Right lobe of liver (tissue), 6 donors: ENCODE data around the gene SRD5A2. TPM values are rescaled to one million over a fixed set of nuclear protein-coding genes. Genes with fewer than 3 reads are reported as not detected.

Source experiments
- ATAC-seq, 4 donors: fragments of 200-7000 bp; cut with Tn5 transposase; one replicate each; pipeline ENCODE4 v1.9.1; 2020; ENCODE audit warnings: mild to moderate bottlenecking in 4 of 4, moderate library complexity in 4 of 4
- DNase-seq, 3 donors: peaks; one replicate each; pipeline ENCODE4 v3.0.0-alpha.2; 2020
- H3K27ac ChIP-seq, 3 donors: fragments of 200-600 bp; one replicate each; pipeline ENCODE4 v1.8.0; 2022
- H3K27me3 ChIP-seq, 2 donors: fragments of 200-600 bp; one replicate each; pipeline ENCODE4 v1.8.0; 2022
- H3K36me3 ChIP-seq, 4 donors: fragments of 200-600 bp; sonication (generic) in 1 of 4; one replicate each; pipeline versions ENCODE4 v1.5.1 to v1.8.0; 2017 to 2022; ENCODE audit warnings: control low read depth in 1 of 4
- H3K4me1 ChIP-seq, 4 donors: fragments of 200-600 bp; sonication (generic) in 1 of 4; one replicate each; pipeline versions ENCODE4 v1.5.1 to v1.8.0; 2017 to 2022; ENCODE audit warnings: control low read depth in 1 of 4
- H3K4me3 ChIP-seq, 3 donors: fragments of 200-600 bp; one replicate each; pipeline ENCODE4 v1.8.0; 2022
- H3K9me3 ChIP-seq, 4 donors: fragments of 200-600 bp; sonication (generic) in 1 of 4; one replicate each; pipeline versions ENCODE4 v1.5.1 to v1.8.0; 2017 to 2022; ENCODE audit warnings: control low read depth in 1 of 4
- POLR2A ChIP-seq: fragments of 450-650 bp; IDR thresholded peaks from one replicate; pipeline ENCODE4 v1.6.1; 2017; ENCODE audit warnings: antibody characterized with exemption, mild to moderate bottlenecking
- WGBS: methylation state at CpG from one replicate; pipeline ENCODE4 v1.1.6; 2018; ENCODE audit warnings: low coverage, low lambda C conversion rate; ENCODE audit not compliant: insufficient coverage; ENCODE audit errors: missing lambda C conversion rate; 5-methylcytosine and 5-hydroxymethylcytosine counted together
- intact Hi-C, 2 donors: fragments of 100-400 bp; cut with DNase I; formaldehyde crosslinking; loops; one replicate each; pipeline versions ENCODE4 v1.11.2 to v1.14.1; 2022
- total RNA-seq, 6 experiments: library from RNA; depleted of rRNA in 2 of 6; stranded (reverse); fragments of >200 nt in 2 of 6; fragmentation: NEBNext Ultra II Directional in 3 of 6; extraction: Animal tissue kit (Norgen Biotek cat#: 25700) in 3 of 6; gene quantifications; one replicate each; pipeline versions ENCODE4 v1.1.0 to v1.2.4, GENCODE V29; 2016 to 2023
- TF ChIP-seq, protein P1 (sequence below), 4 donors: fragments of 200-600 bp in 3 of 4; fragments of 450-650 bp in 1 of 4; IDR thresholded peaks; one replicate each; pipeline versions ENCODE4 v1.5.1 to v1.8.0; 2016 to 2022; ENCODE audit warnings: antibody characterized with exemption in 4 of 4, mild to moderate bottlenecking in 2 of 4
- donor health status: DM: no; HTN: yes; CAD: no.
- donor health status: DM: no; HTN: no; CAD: no.
- donor health status: DM: no; HTN: no; CAD: no.
- donor health status: DM: no; HTN: yes; CAD: no.
- donor health status: DM: no; HTN: yes; CAD: no.

The SRD5A2 gene
- total RNA-seq, 6 experiments from 2014 or later = 2.3 to 12.0 (median 5.8) TPM

DNA sequence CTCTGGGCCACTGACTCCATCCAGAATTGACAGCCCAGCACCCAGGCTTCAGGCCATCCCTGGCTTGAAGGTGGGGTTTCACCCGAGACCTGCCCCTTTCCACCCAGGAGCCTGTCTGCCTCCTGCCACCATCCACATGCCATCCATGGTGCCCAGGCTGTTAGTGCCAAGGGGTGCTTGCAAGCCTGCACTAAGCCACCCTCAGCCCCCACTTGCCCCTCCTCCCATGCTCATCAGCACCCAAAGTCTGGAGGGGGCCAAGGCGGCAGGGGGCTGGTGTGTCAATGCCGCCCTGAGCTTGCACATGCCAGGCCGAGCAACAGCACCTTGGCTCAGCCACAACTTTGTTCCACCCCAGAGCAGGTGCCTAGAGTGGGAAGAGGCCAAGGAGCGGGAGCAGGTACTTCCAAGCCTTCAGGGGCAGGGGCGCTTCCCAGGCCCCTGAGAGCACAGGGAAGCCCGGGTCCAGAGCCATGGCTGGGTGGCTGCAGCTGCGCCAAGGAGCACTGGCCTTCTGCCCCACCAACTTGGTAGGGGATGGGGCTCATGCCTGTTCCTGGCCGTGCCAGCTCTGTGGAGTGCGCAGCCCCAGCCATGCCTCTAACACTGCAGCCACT is 12.0 kb downstream of the SRD5A2 start:
- Histone ChIP-seq H3K9me3 (no peaks in the 10 kb centered on the region), H3K4me3 (no peak overlapping the region), H3K36me3 (no peaks in the 10 kb centered on the region), H3K4me1 (peaks cover 0 to 3% (median 0%) of the 10 kb centered on the region in 4 donors), H3K27me3 (no peaks in the 10 kb centered on the region), H3K27ac (no peak overlapping the region)
- peak in 1 of 4 donors; percentile 22 for ATAC-seq
- intact Hi-C loops = no loop called here
- DNase-seq = no peak
- TF ChIP-seq POLR2A = no peak
- TF ChIP-seq, protein P1, sequence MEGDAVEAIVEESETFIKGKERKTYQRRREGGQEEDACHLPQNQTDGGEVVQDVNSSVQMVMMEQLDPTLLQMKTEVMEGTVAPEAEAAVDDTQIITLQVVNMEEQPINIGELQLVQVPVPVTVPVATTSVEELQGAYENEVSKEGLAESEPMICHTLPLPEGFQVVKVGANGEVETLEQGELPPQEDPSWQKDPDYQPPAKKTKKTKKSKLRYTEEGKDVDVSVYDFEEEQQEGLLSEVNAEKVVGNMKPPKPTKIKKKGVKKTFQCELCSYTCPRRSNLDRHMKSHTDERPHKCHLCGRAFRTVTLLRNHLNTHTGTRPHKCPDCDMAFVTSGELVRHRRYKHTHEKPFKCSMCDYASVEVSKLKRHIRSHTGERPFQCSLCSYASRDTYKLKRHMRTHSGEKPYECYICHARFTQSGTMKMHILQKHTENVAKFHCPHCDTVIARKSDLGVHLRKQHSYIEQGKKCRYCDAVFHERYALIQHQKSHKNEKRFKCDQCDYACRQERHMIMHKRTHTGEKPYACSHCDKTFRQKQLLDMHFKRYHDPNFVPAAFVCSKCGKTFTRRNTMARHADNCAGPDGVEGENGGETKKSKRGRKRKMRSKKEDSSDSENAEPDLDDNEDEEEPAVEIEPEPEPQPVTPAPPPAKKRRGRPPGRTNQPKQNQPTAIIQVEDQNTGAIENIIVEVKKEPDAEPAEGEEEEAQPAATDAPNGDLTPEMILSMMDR (IDR thresholded peaks at IDR 0.05) = no peak
- WGBS = 100% methylated on average over 3 of the region's 10 CpGs

DNA sequence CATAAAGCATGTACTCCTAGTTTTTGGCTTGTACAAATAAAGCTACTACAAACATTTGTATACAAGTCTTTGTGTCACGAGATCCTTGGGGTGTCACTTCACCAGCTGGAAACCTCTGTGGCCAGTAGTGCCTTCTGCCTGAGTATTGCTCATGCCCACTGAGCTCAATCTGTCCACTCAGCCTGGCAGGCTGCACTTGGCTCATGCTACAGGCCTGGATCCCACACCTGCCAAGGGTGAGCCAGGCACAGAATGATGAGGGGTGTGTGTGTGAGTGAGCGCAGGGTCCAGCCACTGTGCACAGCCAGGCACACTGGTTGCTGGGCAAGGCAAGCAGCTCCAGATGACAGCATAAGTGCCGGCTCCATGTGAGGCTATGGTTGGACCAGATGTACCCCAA is 13.1 kb downstream of the SRD5A2 start:
- TF ChIP-seq, protein P1 (IDR thresholded peaks at IDR 0.05) = no peak
- no peak for TF ChIP-seq POLR2A
- no peaks in the 10 kb centered on the region for H3K36me3 ChIP-seq
- no peak overlapping the region for H3K4me3 ChIP-seq
- H3K27me3 ChIP-seq = no peaks in the 10 kb centered on the region
- H3K27ac ChIP-seq = no peak overlapping the region
- DNase-seq (peak in 1 of 3 donors; percentile 68), ATAC-seq (peak; percentile 58 to 72 (median 60))
- intact Hi-C loops = no loop called here
- no peaks in the 10 kb centered on the region for H3K9me3 ChIP-seq
- H3K4me1 ChIP-seq = peaks cover 0 to 3% (median 0%) of the 10 kb centered on the region in 4 donors
- WGBS = 69% methylated on average over 3 of the region's 3 CpGs

DNA sequence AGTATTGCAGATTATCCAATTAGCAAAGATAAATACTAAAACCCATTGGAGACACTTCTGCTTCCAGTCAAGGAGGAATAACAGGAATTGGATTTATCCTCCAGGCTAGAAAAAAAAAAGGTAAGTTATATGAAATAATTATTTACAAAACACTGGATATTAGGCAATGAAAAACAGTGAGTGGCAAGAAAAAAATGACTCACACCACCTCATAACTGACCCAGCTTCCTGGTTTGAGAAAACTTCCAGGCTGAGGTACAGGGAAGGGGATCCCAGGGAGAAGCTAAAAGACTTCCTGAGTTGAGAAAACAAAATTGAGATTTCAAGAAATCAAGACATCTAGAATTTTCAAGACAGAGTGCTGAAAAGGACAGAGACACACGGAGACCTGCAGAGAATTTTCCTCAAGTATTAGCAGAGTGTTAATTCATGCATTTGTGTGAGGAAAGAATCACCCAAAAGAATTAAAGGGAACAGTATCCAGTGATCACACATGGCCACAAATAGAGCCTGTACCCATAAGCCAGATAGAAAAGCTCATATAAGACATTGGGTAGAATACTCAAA is 17.4 kb downstream of the SRD5A2 start:
- H3K9me3 ChIP-seq = no peaks in the 10 kb centered on the region

DNA sequence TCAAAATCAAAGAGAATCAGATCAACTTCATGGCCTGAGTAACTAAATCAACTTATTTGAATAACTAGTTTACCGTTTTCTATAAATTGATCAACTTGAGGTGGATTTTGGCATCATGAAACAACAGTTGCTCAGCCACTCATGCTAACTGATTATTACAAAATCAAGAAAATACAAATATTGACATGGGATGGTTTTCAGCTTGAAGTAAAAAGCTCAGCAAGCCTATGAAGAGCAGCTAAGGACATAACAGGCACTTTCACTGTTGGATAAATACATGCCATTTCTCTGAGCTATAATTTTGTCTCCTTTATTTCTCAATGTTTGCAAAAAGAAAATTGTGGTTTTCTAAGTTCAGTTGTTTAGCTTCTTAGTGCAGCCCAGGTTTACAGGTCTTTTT is 18.9 kb downstream of the SRD5A2 start:
- ATAC-seq (peak; percentile 38 to 60 (median 50)), DNase-seq (no peak)
- 10% methylated on average over 1 of the region's 1 CpG for WGBS
- Histone ChIP-seq H3K27me3 (no peaks in the 10 kb centered on the region), H3K27ac (peak overlapping the region in 2 of 3 donors; percentile 37 to 59), H3K4me1 (peaks cover 0 to 35% (median 13%) of the 10 kb centered on the region in 4 donors), H3K4me3 (no peak overlapping the region), H3K9me3 (no peaks in the 10 kb centered on the region), H3K36me3 (no peaks in the 10 kb centered on the region)
- intact Hi-C loops = no loop called here
- TF ChIP-seq, protein P1 (IDR thresholded peaks at IDR 0.05) = no peak
- TF ChIP-seq POLR2A = no peak

More for the DNA sequence above, 17.4 kb downstream of the SRD5A2 start:
- Histone ChIP-seq H3K36me3 (no peaks in the 10 kb centered on the region), H3K27me3 (no peaks in the 10 kb centered on the region), H3K4me3 (no peak overlapping the region), H3K4me1 (peaks cover 0 to 23% (median 8%) of the 10 kb centered on the region in 4 donors), H3K27ac (no peak overlapping the region)
- TF ChIP-seq, protein P1 (IDR thresholded peaks at IDR 0.05) = no peak
- TF ChIP-seq POLR2A = no peak
- intact Hi-C loops = no loop called here
- DNase-seq = no peak
- WGBS = 50% methylated on average over 1 of the region's 1 CpG
- ATAC-seq = peak in 1 of 4 donors; percentile 27
